T-helper 2 cell treated with Interferon-gamma antibody and Interleukin-4, amounts not matched to agents 100 ng/mL and 5 ng/mL, for 36 hours (primary cell): ENCODE data around the gene GP1BA. TPM values are rescaled to one million over a fixed set of nuclear protein-coding genes. Genes with fewer than 3 reads are reported as not detected.

Source experiments
- intact Hi-C: fragments of 100-400 bp; cut with micrococcal nuclease; formaldehyde crosslinking; loops from one replicate; pipeline ENCODE4 v1.15.1; 2023
- total RNA-seq: library from RNA; stranded (reverse); gene quantifications from 2 replicates; pipeline ENCODE4 v1.2.3, GENCODE V29; 2022

The GP1BA gene
- total RNA-seq, 1 donor from 2014 or later, result not detected

GRCh38 chr17:4948931-4949320 is 16.8 kb downstream of the GP1BA start:
- intact Hi-C loops, result loop anchor here (1.0 to 10.0 kb wide), 8 partner anchors 9 to 1706 kb away; partner anchors contain the start of genes ARRB2, C17orf100, CAMTA2 and DERL2

- intact Hi-C loops, result loop anchor here (1.0 to 10.0 kb wide), 7 partner anchors 18 to 1705 kb away; partner anchors contain the start of genes ARRB2, C17orf100, CAMTA2 and DERL2
Measured at GRCh38 chr17:4949321-4950074, 17.4 kb downstream of the GP1BA start.

GRCh38 chr17:4950075-4950745 is 18.1 kb downstream of the GP1BA start:
- intact Hi-C loops, result no loop called here

- intact Hi-C loops, result no loop called here
Measured at GRCh38 chr17:4950746-4951204, 18.7 kb downstream of the GP1BA start, which contains the start of gene ENO3. Gene ENO3, plus strand, starts transcription at chr17:4951119. Its CDS starts 711 bp downstream, at chr17:4951830.

GRCh38 chr17:4951486-4951885 is 19.4 kb downstream of the GP1BA start:
- intact Hi-C loops, result no loop called here

GRCh38 chr17:4953451-4953961 is 21.4 kb downstream of the GP1BA start:
- intact Hi-C loops, result no loop called here

- intact Hi-C loops, result no loop called here
Measured at GRCh38 chr17:4955091-4955490, 23.0 kb downstream of the GP1BA start.

- intact Hi-C loops, result no loop called here
Measured at GRCh38 chr17:4956493-4957061, 24.5 kb downstream of the GP1BA start.

- intact Hi-C loops, result no loop called here
Measured at GRCh38 chr17:4958102-4958501, 26.0 kb downstream of the GP1BA start.

GRCh38 chr17:4959261-4959965 is 27.3 kb downstream of the GP1BA start:
- intact Hi-C loops, result no loop called here

GRCh38 chr17:4960279-4960922 is 28.3 kb downstream of the GP1BA start:
- intact Hi-C loops, result no loop called here

- intact Hi-C loops, result no loop called here
Measured at GRCh38 chr17:4965311-4965986, 33.4 kb downstream of the GP1BA start.

- intact Hi-C loops, result loop anchor here (1.0 kb wide), 4 partner anchors 18 to 58 kb away; partner anchors contain the start of genes CAMTA2, RNF167 and SLC25A11
Measured at GRCh38 chr17:4966844-4967538, 34.9 kb downstream of the GP1BA start.

GRCh38 chr17:4967539-4968485 is 35.7 kb downstream of the GP1BA start, which contains the start of gene SPAG7:
Gene SPAG7, minus strand, starts transcription at chr17:4967817. Its CDS starts 13 bp downstream, at chr17:4967804.
- intact Hi-C loops, result loop anchor here (1.0 kb wide), 4 partner anchors 19 to 59 kb away; partner anchors contain the start of genes CAMTA2, RNF167 and SLC25A11

- intact Hi-C loops, result no loop called here
Measured at GRCh38 chr17:4968486-4969046, 36.5 kb downstream of the GP1BA start.

GRCh38 chr17:4969047-4969550 is 37.0 kb downstream of the GP1BA start:
- intact Hi-C loops, result no loop called here

GRCh38 chr17:4969551-4970173 is 37.6 kb downstream of the GP1BA start:
- intact Hi-C loops, result no loop called here
